ENCODE data around the gene NLN.

- TF ChIP-seq CTCF (IDR thresholded peaks at IDR 0.05) (no peak), POLR2A (IDR thresholded peaks at IDR 0.05) (no peak)
Measured at GRCh38 chr5:65828022-65828896, 106.3 kb downstream of the NLN start.
